ENCODE measurements around the gene PSD2. TPM values are rescaled to one million over a fixed set of nuclear protein-coding genes. Genes with fewer than 3 reads are reported as not detected.

Gene PSD2
- total and polyA plus RNA-seq, 2 experiments from 2014 or later, result 0.08 to 0.10 TPM

DNA sequence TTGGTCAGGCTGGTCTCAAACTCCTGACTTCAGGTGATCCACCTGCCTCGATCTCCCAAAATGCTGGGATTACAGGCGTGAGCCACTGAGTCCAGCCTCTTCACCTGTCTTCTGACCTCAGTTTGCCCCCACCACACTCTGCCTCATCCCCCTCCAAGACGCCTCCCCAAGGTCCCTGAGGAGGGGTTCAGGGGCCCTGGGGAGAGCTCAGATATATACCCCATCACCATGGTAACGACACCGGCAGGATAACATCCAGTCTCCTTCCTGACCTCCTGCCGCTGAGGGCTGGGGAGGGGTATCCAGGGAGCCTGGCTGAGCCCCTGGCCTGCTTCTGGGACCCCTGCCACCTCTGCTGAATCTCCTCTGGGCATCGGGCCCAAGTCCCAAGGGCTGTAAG, 19.7 kb upstream of the PSD2 start:
- TF ChIP-seq ETS1 (IDR thresholded peaks at IDR 0.05) (no peak), EZH2phosphoT487 (IDR thresholded peaks at IDR 0.05; ENCODE audit: unreplicated experiment) (no peak), EZH2 (IDR thresholded peaks at IDR 0.05; ENCODE audit: low read depth, unreplicated experiment) (no peak), CREB1 (CRISPR knock-in tag; IDR thresholded peaks at IDR 0.05; ENCODE audit: low read depth) (no peak), ZNF114 (CRISPR knock-in tag; IDR thresholded peaks at IDR 0.05) (no peak), JUNB (IDR thresholded peaks at IDR 0.05; ENCODE audit: unreplicated experiment) (no peak), STAT1 (IDR thresholded peaks at IDR 0.05; ENCODE audit: unreplicated experiment) (no peak), ZNF331 (CRISPR knock-in tag; IDR thresholded peaks at IDR 0.05; ENCODE audit: low read depth) (no peak), POLR2AphosphoS5 (IDR thresholded peaks at IDR 0.05; ENCODE audit: low read depth) (no peak), NANOG (IDR thresholded peaks at IDR 0.05; ENCODE audit: borderline replicate concordance) (no peak)
- TF ChIP-seq, protein P1, sequence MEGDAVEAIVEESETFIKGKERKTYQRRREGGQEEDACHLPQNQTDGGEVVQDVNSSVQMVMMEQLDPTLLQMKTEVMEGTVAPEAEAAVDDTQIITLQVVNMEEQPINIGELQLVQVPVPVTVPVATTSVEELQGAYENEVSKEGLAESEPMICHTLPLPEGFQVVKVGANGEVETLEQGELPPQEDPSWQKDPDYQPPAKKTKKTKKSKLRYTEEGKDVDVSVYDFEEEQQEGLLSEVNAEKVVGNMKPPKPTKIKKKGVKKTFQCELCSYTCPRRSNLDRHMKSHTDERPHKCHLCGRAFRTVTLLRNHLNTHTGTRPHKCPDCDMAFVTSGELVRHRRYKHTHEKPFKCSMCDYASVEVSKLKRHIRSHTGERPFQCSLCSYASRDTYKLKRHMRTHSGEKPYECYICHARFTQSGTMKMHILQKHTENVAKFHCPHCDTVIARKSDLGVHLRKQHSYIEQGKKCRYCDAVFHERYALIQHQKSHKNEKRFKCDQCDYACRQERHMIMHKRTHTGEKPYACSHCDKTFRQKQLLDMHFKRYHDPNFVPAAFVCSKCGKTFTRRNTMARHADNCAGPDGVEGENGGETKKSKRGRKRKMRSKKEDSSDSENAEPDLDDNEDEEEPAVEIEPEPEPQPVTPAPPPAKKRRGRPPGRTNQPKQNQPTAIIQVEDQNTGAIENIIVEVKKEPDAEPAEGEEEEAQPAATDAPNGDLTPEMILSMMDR (conservative IDR thresholded peaks at IDR 0.05; ENCODE audit: low read depth in 2 of 2), result no peak
- TF ChIP-seq, protein P2, sequence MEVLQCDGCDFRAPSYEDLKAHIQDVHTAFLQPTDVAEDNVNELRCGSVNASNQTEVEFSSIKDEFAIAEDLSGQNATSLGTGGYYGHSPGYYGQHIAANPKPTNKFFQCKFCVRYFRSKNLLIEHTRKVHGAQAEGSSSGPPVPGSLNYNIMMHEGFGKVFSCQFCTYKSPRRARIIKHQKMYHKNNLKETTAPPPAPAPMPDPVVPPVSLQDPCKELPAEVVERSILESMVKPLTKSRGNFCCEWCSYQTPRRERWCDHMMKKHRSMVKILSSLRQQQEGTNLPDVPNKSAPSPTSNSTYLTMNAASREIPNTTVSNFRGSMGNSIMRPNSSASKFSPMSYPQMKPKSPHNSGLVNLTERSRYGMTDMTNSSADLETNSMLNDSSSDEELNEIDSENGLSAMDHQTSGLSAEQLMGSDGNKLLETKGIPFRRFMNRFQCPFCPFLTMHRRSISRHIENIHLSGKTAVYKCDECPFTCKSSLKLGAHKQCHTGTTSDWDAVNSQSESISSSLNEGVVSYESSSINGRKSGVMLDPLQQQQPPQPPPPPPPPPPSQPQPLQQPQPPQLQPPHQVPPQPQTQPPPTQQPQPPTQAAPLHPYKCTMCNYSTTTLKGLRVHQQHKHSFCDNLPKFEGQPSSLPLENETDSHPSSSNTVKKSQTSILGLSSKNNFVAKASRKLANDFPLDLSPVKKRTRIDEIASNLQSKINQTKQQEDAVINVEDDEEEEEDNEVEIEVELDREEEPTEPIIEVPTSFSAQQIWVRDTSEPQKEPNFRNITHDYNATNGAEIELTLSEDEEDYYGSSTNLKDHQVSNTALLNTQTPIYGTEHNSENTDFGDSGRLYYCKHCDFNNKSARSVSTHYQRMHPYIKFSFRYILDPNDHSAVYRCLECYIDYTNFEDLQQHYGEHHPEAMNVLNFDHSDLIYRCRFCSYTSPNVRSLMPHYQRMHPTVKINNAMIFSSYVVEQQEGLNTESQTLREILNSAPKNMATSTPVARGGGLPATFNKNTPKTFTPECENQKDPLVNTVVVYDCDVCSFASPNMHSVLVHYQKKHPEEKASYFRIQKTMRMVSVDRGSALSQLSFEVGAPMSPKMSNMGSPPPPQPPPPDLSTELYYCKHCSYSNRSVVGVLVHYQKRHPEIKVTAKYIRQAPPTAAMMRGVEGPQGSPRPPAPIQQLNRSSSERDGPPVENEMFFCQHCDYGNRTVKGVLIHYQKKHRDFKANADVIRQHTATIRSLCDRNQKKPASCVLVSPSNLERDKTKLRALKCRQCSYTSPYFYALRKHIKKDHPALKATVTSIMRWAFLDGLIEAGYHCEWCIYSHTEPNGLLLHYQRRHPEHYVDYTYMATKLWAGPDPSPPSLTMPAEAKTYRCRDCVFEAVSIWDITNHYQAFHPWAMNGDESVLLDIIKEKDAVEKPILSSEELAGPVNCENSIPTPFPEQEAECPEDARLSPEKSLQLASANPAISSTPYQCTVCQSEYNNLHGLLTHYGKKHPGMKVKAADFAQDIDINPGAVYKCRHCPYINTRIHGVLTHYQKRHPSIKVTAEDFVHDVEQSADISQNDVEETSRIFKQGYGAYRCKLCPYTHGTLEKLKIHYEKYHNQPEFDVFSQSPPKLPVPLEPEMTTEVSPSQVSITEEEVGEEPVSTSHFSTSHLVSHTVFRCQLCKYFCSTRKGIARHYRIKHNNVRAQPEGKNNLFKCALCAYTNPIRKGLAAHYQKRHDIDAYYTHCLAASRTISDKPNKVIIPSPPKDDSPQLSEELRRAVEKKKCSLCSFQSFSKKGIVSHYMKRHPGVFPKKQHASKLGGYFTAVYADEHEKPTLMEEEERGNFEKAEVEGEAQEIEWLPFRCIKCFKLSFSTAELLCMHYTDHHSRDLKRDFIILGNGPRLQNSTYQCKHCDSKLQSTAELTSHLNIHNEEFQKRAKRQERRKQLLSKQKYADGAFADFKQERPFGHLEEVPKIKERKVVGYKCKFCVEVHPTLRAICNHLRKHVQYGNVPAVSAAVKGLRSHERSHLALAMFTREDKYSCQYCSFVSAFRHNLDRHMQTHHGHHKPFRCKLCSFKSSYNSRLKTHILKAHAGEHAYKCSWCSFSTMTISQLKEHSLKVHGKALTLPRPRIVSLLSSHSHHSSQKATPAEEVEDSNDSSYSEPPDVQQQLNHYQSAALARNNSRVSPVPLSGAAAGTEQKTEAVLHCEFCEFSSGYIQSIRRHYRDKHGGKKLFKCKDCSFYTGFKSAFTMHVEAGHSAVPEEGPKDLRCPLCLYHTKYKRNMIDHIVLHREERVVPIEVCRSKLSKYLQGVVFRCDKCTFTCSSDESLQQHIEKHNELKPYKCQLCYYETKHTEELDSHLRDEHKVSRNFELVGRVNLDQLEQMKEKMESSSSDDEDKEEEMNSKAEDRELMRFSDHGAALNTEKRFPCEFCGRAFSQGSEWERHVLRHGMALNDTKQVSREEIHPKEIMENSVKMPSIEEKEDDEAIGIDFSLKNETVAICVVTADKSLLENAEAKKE (CRISPR knock-in tag; IDR thresholded peaks at IDR 0.05), result no peak
- TF ChIP-seq, protein P3, sequence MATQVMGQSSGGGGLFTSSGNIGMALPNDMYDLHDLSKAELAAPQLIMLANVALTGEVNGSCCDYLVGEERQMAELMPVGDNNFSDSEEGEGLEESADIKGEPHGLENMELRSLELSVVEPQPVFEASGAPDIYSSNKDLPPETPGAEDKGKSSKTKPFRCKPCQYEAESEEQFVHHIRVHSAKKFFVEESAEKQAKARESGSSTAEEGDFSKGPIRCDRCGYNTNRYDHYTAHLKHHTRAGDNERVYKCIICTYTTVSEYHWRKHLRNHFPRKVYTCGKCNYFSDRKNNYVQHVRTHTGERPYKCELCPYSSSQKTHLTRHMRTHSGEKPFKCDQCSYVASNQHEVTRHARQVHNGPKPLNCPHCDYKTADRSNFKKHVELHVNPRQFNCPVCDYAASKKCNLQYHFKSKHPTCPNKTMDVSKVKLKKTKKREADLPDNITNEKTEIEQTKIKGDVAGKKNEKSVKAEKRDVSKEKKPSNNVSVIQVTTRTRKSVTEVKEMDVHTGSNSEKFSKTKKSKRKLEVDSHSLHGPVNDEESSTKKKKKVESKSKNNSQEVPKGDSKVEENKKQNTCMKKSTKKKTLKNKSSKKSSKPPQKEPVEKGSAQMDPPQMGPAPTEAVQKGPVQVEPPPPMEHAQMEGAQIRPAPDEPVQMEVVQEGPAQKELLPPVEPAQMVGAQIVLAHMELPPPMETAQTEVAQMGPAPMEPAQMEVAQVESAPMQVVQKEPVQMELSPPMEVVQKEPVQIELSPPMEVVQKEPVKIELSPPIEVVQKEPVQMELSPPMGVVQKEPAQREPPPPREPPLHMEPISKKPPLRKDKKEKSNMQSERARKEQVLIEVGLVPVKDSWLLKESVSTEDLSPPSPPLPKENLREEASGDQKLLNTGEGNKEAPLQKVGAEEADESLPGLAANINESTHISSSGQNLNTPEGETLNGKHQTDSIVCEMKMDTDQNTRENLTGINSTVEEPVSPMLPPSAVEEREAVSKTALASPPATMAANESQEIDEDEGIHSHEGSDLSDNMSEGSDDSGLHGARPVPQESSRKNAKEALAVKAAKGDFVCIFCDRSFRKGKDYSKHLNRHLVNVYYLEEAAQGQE (IDR thresholded peaks at IDR 0.05; ENCODE audit: unreplicated experiment), result no peak
- Histone ChIP-seq H4K20me1 (replicated peaks; ENCODE audit: insufficient read depth) (no peaks in the 10 kb centered on the region), H3K4me3 (no peak overlapping the region), H3K36me3 (ENCODE audit: insufficient read depth) (no peaks in the 10 kb centered on the region), H3K27me3 (ENCODE audit: insufficient read depth) (peaks cover 4% of the 10 kb centered on the region; the same call in 1 of the 2 replicates), H3K79me2 (replicated peaks; ENCODE audit: insufficient read depth) (no peaks in the 10 kb centered on the region), H3K4me2 (no peak overlapping the region), H3K27ac (ENCODE audit: low read depth) (no peak overlapping the region), H3K9me2 (ENCODE audit: insufficient read depth) (no peaks in the 10 kb centered on the region), H2AFZ (no peak overlapping the region), H3F3A (replicated peaks; ENCODE audit: low read depth) (no peaks in the 10 kb centered on the region), H3K4me1 (ENCODE audit: insufficient read depth) (0 out of 2 replicates have a peak, but pooled peaks cover 4% of the 10 kb centered on the region)
- no peaks in the 10 kb centered on the region; the same call in 2 of the 3 replicates for H3K36me3 Mint-ChIP-seq (ENCODE audit: low read depth)
- DNase-seq (ENCODE audit: low spot score), result no peak
- no peak overlapping the region for H3K27ac Mint-ChIP-seq
- H3K4me3 Mint-ChIP-seq, result no peak overlapping the region
- H3K27me3 Mint-ChIP-seq (ENCODE audit: insufficient read depth, low read depth, poor library complexity), result peaks cover 21% of the 10 kb centered on the region
- ATAC-seq, result no peak
- no peaks in the 10 kb centered on the region for H3K9me3 Mint-ChIP-seq
- H3K4me1 Mint-ChIP-seq, result peaks cover 5% of the 10 kb centered on the region
